CD8-positive, alpha-beta memory T cell (primary cell): Measurements from ENCODE around the gene SIDT2. TPM values are rescaled to one million over a fixed set of nuclear protein-coding genes. Genes with fewer than 3 reads are reported as not detected.

Source experiments
- CTCF ChIA-PET: fragments of 350-600 bp; sonication (Branson Sonifier 250); formaldehyde crosslinking; loops from one replicate; lab custom pipeline; 2021; ENCODE audit warnings: antibody characterized with exemption; lab: Charles Lee
- POLR2A ChIA-PET: fragments of 350-600 bp; sonication (Branson Sonifier 250); formaldehyde crosslinking; loops from one replicate; lab custom pipeline; 2021; ENCODE audit warnings: antibody characterized with exemption; lab: Charles Lee
- DNase-seq, 5 donors: peaks; one replicate each; pipeline versions ENCODE4 v3.0.0 to v3.0.0-alpha.2; 2020 to 2022; ENCODE audit warnings: mixed read lengths in 1 of 5
- H3K27ac ChIP-seq: one replicate; pipeline ENCODE4 v1.7.0; 2013; ENCODE audit warnings: low read depth, mild to moderate bottlenecking, low read length, moderate library complexity
- H3K27me3 ChIP-seq: 2 replicates; pipeline ENCODE4 v1.7.0; 2013; ENCODE audit warnings: low read length, mild to moderate bottlenecking; ENCODE audit not compliant: insufficient read depth, poor library complexity, severe bottlenecking
- H3K36me3 ChIP-seq: 2 replicates; pipeline ENCODE4 v1.7.0; 2013; ENCODE audit warnings: mild to moderate bottlenecking, low read length, moderate library complexity; ENCODE audit not compliant: insufficient read depth
- H3K4me1 ChIP-seq: 2 replicates; pipeline ENCODE4 v1.7.0; 2013; ENCODE audit warnings: mild to moderate bottlenecking, low read length, moderate library complexity; ENCODE audit not compliant: insufficient read depth
- H3K4me3 ChIP-seq: 2 replicates; pipeline ENCODE4 v1.7.0; 2013; ENCODE audit warnings: mild to moderate bottlenecking, low read length
- H3K9me3 ChIP-seq: 2 replicates; pipeline ENCODE4 v1.7.0; 2013; ENCODE audit warnings: mild to moderate bottlenecking, low read length
- H3K27ac Mint-ChIP-seq, 8 donors: one replicate each; pipeline ENCODE4 v1.8.0; 2020 to 2021; ENCODE audit warnings: mixed read lengths in 8 of 8, mild to moderate bottlenecking in 6 of 8, inconsistent platforms in 3 of 8, moderate library complexity in 3 of 8
- H3K27me3 Mint-ChIP-seq, 2 donors: one replicate each; pipeline ENCODE4 v1.8.0; 2020 to 2021; ENCODE audit warnings: mixed read lengths in 2 of 2, mild to moderate bottlenecking in 1 of 2, moderate library complexity in 1 of 2
- H3K36me3 Mint-ChIP-seq, 3 donors: one replicate each; pipeline ENCODE4 v1.8.0; 2020 to 2021; ENCODE audit warnings: mixed read lengths in 3 of 3, inconsistent platforms in 1 of 3, mild to moderate bottlenecking in 1 of 3
- H3K4me1 Mint-ChIP-seq, 3 donors: one replicate each; pipeline ENCODE4 v1.8.0; 2020 to 2021; ENCODE audit warnings: mixed read lengths in 3 of 3, inconsistent platforms in 1 of 3, mild to moderate bottlenecking in 1 of 3
- H3K4me3 Mint-ChIP-seq, 7 donors: one replicate each; pipeline ENCODE4 v1.8.0; 2020 to 2021; ENCODE audit warnings: mixed read lengths in 7 of 7, mild to moderate bottlenecking in 6 of 7, moderate library complexity in 4 of 7, inconsistent platforms in 2 of 7
- H3K9me3 Mint-ChIP-seq, 5 donors: one replicate each; pipeline ENCODE4 v1.8.0; 2020 to 2022; ENCODE audit warnings: mixed read lengths in 5 of 5, mild to moderate bottlenecking in 3 of 5, moderate library complexity in 2 of 5, inconsistent platforms in 1 of 5
- polyA plus RNA-seq: library from polyadenylated mRNA; unstranded; fragments of 300-500 nt; fragmentation: Illumina TruSeq; gene quantifications from one replicate; pipeline ENCODE4 v1.2.3, GENCODE V29; 2021
- total RNA-seq, 2 experiments: library from RNA; stranded (reverse); gene quantifications; one replicate each; pipeline ENCODE4 v1.2.3, GENCODE V29; 2021

SIDT2 gene
- total and polyA plus RNA-seq, 3 experiments from 2014 or later = 2.0 to 14.9 (median 13.8) TPM

DNA sequence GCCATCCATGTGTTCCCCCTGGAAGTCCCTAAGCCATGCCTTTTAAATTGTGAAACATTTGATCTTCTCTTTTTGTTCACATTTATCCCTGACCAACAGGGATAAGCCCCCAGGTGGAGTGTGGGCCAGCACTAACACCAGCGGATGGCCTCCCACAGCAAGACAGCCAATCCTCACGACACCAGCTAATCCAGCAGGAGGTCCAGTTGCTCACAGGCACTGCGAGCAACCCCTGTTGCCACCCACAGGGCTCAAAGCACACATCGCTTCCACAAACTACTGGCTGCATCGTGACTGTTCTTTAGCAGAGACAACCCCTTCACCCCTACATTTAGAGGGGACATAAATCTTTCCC, 51.4 kb downstream of the SIDT2 start:
- no peaks in the 10 kb centered on the region for H3K27me3 ChIP-seq
- H3K4me3 Mint-ChIP-seq = peak overlapping the region; percentile 90 to 100 (median 98)
- peak overlapping the region; percentile 92 for H3K27ac ChIP-seq
- peaks cover 41% of the 10 kb centered on the region for H3K36me3 ChIP-seq
- peak overlapping the region; percentile 92 to 99 (median 96) for H3K27ac Mint-ChIP-seq
- POLR2A ChIA-PET = interaction anchor here (0.6 to 4.0 kb wide), 2 partner anchors 51 to 183 kb away, joined by 3 to 21 read pairs; partner anchors contain the start of gene SIDT2
- no peaks in the 10 kb centered on the region for H3K27me3 Mint-ChIP-seq
- H3K9me3 Mint-ChIP-seq = no peaks in the 10 kb centered on the region
- peaks cover 54 to 71% (median 62%) of the 10 kb centered on the region in 3 donors for H3K4me1 Mint-ChIP-seq
- peaks cover 16 to 64% (median 16%) of the 10 kb centered on the region in 3 donors for H3K36me3 Mint-ChIP-seq
- H3K9me3 ChIP-seq = no peaks in the 10 kb centered on the region
- DNase-seq = no peak
- peak overlapping the region; percentile 91 for H3K4me3 ChIP-seq
- H3K4me1 ChIP-seq = peaks cover 42% of the 10 kb centered on the region
- CTCF ChIA-PET = interaction anchor here (0.6 to 2.8 kb wide), 7 partner anchors 16 to 439 kb away, joined by 3 to 8 read pairs (median 3); partner anchors contain the start of genes APOA5 and SIDT2

DNA sequence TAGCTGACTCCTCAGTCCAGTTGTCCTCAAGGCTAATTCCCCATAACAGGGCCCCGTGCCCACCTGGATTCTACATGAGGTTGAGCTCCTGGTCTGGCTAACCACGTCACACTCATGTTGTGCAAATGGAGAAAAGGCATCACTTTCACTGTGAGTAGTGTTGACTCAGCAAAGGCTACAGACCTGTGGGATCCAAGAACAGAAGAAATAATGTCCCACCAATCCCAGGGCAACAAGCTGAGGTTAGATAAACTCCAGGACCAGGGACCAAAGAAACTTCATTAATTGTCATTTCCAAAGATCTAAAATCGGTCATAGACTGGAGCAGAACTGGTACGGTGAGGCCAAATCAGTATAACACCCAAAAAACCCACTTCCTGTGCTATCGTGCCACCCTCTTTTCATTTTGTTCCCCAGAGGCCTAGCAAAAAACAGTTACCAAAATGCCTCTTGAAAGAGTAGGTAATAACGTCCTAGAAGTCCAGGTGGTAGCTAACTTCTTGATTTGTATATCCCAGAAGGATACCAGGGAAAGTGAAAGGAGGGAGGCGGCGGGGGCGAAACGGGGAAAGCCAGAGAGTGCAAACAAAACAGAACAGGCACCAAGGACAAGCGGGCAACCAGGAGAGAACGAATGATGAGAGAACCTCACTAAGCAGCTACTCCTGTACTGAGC, 51.9 kb downstream of the SIDT2 start:
- ChIA-PET CTCF (interaction anchor here (0.6 to 2.8 kb wide), 10 partner anchors 10 to 439 kb away, joined by 3 to 8 read pairs (median 4); partner anchors contain the start of genes APOA5, CEP164 and SIDT2), POLR2A (interaction anchor here (0.5 to 4.0 kb wide), 5 partner anchors 17 to 1855 kb away, joined by 3 to 21 read pairs (median 4); partner anchors contain the start of genes CEP164 and SIDT2)
- Mint-ChIP-seq H3K9me3 (no peaks in the 10 kb centered on the region), H3K36me3 (peaks cover 16 to 58% (median 16%) of the 10 kb centered on the region in 3 donors), H3K4me1 (peaks cover 54 to 71% (median 62%) of the 10 kb centered on the region in 3 donors), H3K4me3 (peak overlapping the region; percentile 90 to 100 (median 98)), H3K27me3 (no peaks in the 10 kb centered on the region), H3K27ac (peak overlapping the region; percentile 92 to 99 (median 96))
- Histone ChIP-seq H3K36me3 (peaks cover 38% of the 10 kb centered on the region), H3K4me3 (peak overlapping the region; percentile 91), H3K9me3 (no peaks in the 10 kb centered on the region), H3K27ac (peak overlapping the region; percentile 92), H3K27me3 (no peaks in the 10 kb centered on the region), H3K4me1 (peaks cover 42% of the 10 kb centered on the region)
- DNase-seq = peak; percentile 17 to 72 (median 67)

- H3K4me1 ChIP-seq = peaks cover 41% of the 10 kb centered on the region
- Mint-ChIP-seq H3K36me3 (peaks cover 16 to 53% (median 16%) of the 10 kb centered on the region in 3 donors), H3K27ac (peak overlapping the region; percentile 92 to 99 (median 96)), H3K9me3 (no peaks in the 10 kb centered on the region), H3K4me1 (peaks cover 54 to 71% (median 62%) of the 10 kb centered on the region in 3 donors), H3K27me3 (no peaks in the 10 kb centered on the region), H3K4me3 (peak overlapping the region; percentile 90 to 100 (median 98))
- H3K9me3 ChIP-seq = no peaks in the 10 kb centered on the region
- H3K27ac ChIP-seq = peak overlapping the region; percentile 92
- peak overlapping the region; percentile 91 for H3K4me3 ChIP-seq
- POLR2A ChIA-PET = interaction anchor here (0.5 to 4.0 kb wide), 6 partner anchors 16 to 1854 kb away, joined by 3 to 21 read pairs (median 6); partner anchors contain the start of genes CEP164 and SIDT2
- CTCF ChIA-PET = interaction anchor here (0.8 to 2.8 kb wide), 8 partner anchors 8 to 440 kb away, joined by 3 to 8 read pairs (median 4); partner anchors contain the start of genes APOA5 and CEP164
- peaks cover 32% of the 10 kb centered on the region for H3K36me3 ChIP-seq
- peak in 1 of 5 donors; percentile 11 for DNase-seq
- no peaks in the 10 kb centered on the region for H3K27me3 ChIP-seq
Observed at GRCh38 chr11:117230999-117231841, 52.7 kb downstream of the SIDT2 start.

DNA sequence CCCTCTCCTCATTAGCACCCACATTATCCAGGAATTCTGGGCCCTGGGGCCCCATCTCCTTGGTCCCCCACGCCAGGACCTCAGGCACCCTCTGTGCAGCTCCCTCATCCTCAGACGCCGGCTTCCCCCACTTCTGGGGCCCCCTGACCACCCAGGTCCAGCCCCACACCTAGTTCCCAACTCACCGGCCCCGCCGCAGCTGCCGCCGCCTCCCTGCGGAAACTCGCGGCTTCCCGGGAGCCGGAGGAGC, 53.2 kb downstream of the SIDT2 start, which contains the start of gene PCSK7:
Gene PCSK7 (minus strand): TSS at position 232 of the 250 bp plus-strand sequence. CDS start 2,229 bp downstream, outside the sequence.
- POLR2A ChIA-PET = interaction anchor here (1.0 to 4.0 kb wide), 2 partner anchors 53 to 445 kb away, joined by 3 to 21 read pairs; partner anchors contain the start of gene SIDT2
- H3K9me3 ChIP-seq = no peaks in the 10 kb centered on the region
- H3K27ac Mint-ChIP-seq = peak within 1 kb of the TSS; percentile 92 to 100 (median 99)
- peak in 2 of 5 donors; percentile 60 to 79 for DNase-seq
- H3K4me3 Mint-ChIP-seq = peak within 1 kb of the TSS; percentile 93 to 100 (median 100)
- no peaks in the 10 kb centered on the region for H3K27me3 ChIP-seq
- H3K4me3 ChIP-seq = peak within 1 kb of the TSS; percentile 91
- H3K27me3 Mint-ChIP-seq = no peaks in the 10 kb centered on the region
- H3K27ac ChIP-seq = peak within 1 kb of the TSS; percentile 92
- no peaks in the 10 kb centered on the region for H3K9me3 Mint-ChIP-seq
- CTCF ChIA-PET = interaction anchor here (0.8 to 1.8 kb wide), 5 partner anchors 8 to 396 kb away, joined by 3 to 7 read pairs (median 3); partner anchors contain the start of gene CEP164
- H3K36me3 Mint-ChIP-seq = peaks cover 13 to 51% (median 14%) of the 10 kb centered on the region in 3 donors
- peaks cover 36% of the 10 kb centered on the region for H3K4me1 ChIP-seq
- H3K36me3 ChIP-seq = peaks cover 29% of the 10 kb centered on the region
- peaks cover 49 to 65% (median 56%) of the 10 kb centered on the region in 3 donors for H3K4me1 Mint-ChIP-seq

GRCh38 chr11:117232092-117232878, 53.7 kb downstream of the SIDT2 start, which contains the start of gene RNF214:
TSS of gene RNF214 (plus strand) at chr11:117232671. CDS start at chr11:117234273, 1,602 bp downstream.
- peak within 1 kb of the TSS; percentile 93 to 100 (median 100) for H3K4me3 Mint-ChIP-seq
- peaks cover 32% of the 10 kb centered on the region for H3K4me1 ChIP-seq

GRCh38 chr11:117232911-117233409, 54.4 kb downstream of the SIDT2 start:
- Histone ChIP-seq H3K9me3 (no peaks in the 10 kb centered on the region), H3K4me1 (peaks cover 32% of the 10 kb centered on the region), H3K4me3 (peak overlapping the region; percentile 60), H3K36me3 (peaks cover 19% of the 10 kb centered on the region), H3K27me3 (no peaks in the 10 kb centered on the region), H3K27ac (peak overlapping the region; percentile 68)
- peak overlapping the region; percentile 59 to 95 (median 88) for H3K27ac Mint-ChIP-seq
- no peaks in the 10 kb centered on the region for H3K9me3 Mint-ChIP-seq
- CTCF ChIA-PET = interaction anchor here (0.7 to 1.5 kb wide), 2 partner anchors 53 to 55 kb away, joined by 3 read pairs; partner anchors contain the start of gene SIDT2
- H3K27me3 Mint-ChIP-seq = no peaks in the 10 kb centered on the region
- H3K4me3 Mint-ChIP-seq = peak overlapping the region; percentile 80 to 90 (median 86)
- POLR2A ChIA-PET = interaction anchor here (4.0 kb wide), 1 partner anchor 54 kb away, joined by 21 read pairs; the partner anchor contains the start of gene SIDT2
- peaks cover 12 to 44% (median 14%) of the 10 kb centered on the region in 3 donors for H3K36me3 Mint-ChIP-seq
- peaks cover 45 to 56% (median 50%) of the 10 kb centered on the region in 3 donors for H3K4me1 Mint-ChIP-seq
- DNase-seq = peak in 1 of 5 donors; percentile 19

More at GRCh38 chr11:117232092-117232878, 53.7 kb downstream of the SIDT2 start, which contains the start of gene RNF214:
- Histone ChIP-seq H3K9me3 (no peaks in the 10 kb centered on the region), H3K4me3 (peak within 1 kb of the TSS; percentile 91), H3K36me3 (peaks cover 24% of the 10 kb centered on the region), H3K27ac (peak within 1 kb of the TSS; percentile 92), H3K27me3 (no peaks in the 10 kb centered on the region)
- Mint-ChIP-seq H3K27ac (peak within 1 kb of the TSS; percentile 92 to 100 (median 99)), H3K27me3 (no peaks in the 10 kb centered on the region), H3K4me1 (peaks cover 46 to 61% (median 53%) of the 10 kb centered on the region in 3 donors), H3K36me3 (peaks cover 13 to 49% (median 14%) of the 10 kb centered on the region in 3 donors), H3K9me3 (no peaks in the 10 kb centered on the region)
- POLR2A ChIA-PET = interaction anchor here (1.0 to 4.0 kb wide), 2 partner anchors 53 to 445 kb away, joined by 3 to 21 read pairs; partner anchors contain the start of gene SIDT2
- peak; percentile 66 to 81 (median 74) for DNase-seq
- CTCF ChIA-PET = interaction anchor here (0.7 to 1.8 kb wide), 5 partner anchors 9 to 96 kb away, joined by 3 to 7 read pairs (median 3); partner anchors contain the start of genes CEP164 and SIDT2
